Measurements from ENCODE around the gene ZZZ3.
"Not testable (repeated sequence)": the region's sequence is repeated elsewhere in the genome, so short reads cannot be mapped to it uniquely, and the experiment has no call there.

Gene ZZZ3

GRCh38 chr1:77671836-77672235 lies 10.6 kb downstream of the ZZZ3 start:
- no peak for DNase-seq (ENCODE audit: low read depth in 1 of 2, low spot score in 1 of 2)

GRCh38 chr1:77670330-77670729 lies 12.1 kb downstream of the ZZZ3 start:
- no peak for DNase-seq (ENCODE audit: low read depth in 1 of 2, low spot score in 1 of 2)

- DNase-seq (ENCODE audit: low read depth in 1 of 2, low spot score in 1 of 2): no peak
Observed at GRCh38 chr1:77668924-77669449, 13.5 kb downstream of the ZZZ3 start.

GRCh38 chr1:77664939-77665516 lies 17.4 kb downstream of the ZZZ3 start:
- no peak for DNase-seq (ENCODE audit: low read depth in 1 of 2, low spot score in 1 of 2)

- DNase-seq (ENCODE audit: low read depth in 1 of 2, low spot score in 1 of 2): no peak
Observed at GRCh38 chr1:77661696-77662095, 20.8 kb downstream of the ZZZ3 start.

GRCh38 chr1:77659879-77660593 lies 22.4 kb downstream of the ZZZ3 start:
- DNase-seq (ENCODE audit: low read depth in 1 of 2, low spot score in 1 of 2): no peak

- no peak for DNase-seq (ENCODE audit: low read depth in 1 of 2, low spot score in 1 of 2)
Observed at GRCh38 chr1:77658271-77658670, 24.2 kb downstream of the ZZZ3 start.

GRCh38 chr1:77655431-77655974 lies 27.0 kb downstream of the ZZZ3 start:
- DNase-seq (ENCODE audit: low read depth in 1 of 2, low spot score in 1 of 2): no peak

- no peak for DNase-seq (ENCODE audit: low read depth in 1 of 2, low spot score in 1 of 2)
Observed at GRCh38 chr1:77652970-77653516, 29.4 kb downstream of the ZZZ3 start.

- DNase-seq (ENCODE audit: low read depth in 1 of 2, low spot score in 1 of 2): no peak
Observed at GRCh38 chr1:77652268-77652667, 30.2 kb downstream of the ZZZ3 start.

GRCh38 chr1:77649127-77649526 lies 33.3 kb downstream of the ZZZ3 start:
- DNase-seq (ENCODE audit: low read depth in 1 of 2, low spot score in 1 of 2): no peak

- not testable (repeated sequence) for DNase-seq (ENCODE audit: low read depth in 1 of 2, low spot score in 1 of 2)
Observed at GRCh38 chr1:77646224-77646623, 36.2 kb downstream of the ZZZ3 start.

- no peak for DNase-seq (ENCODE audit: low read depth in 1 of 2, low spot score in 1 of 2)
Observed at GRCh38 chr1:77643456-77643855, 39.0 kb downstream of the ZZZ3 start.

GRCh38 chr1:77642941-77643340 lies 39.5 kb downstream of the ZZZ3 start:
- no peak for DNase-seq (ENCODE audit: low read depth in 1 of 2, low spot score in 1 of 2)

GRCh38 chr1:77642196-77642595 lies 40.3 kb downstream of the ZZZ3 start:
- DNase-seq (ENCODE audit: low read depth in 1 of 2, low spot score in 1 of 2): no peak

GRCh38 chr1:77639557-77640069 lies 42.8 kb downstream of the ZZZ3 start:
- no peak for DNase-seq (ENCODE audit: low read depth in 1 of 2, low spot score in 1 of 2)

- no peak for DNase-seq (ENCODE audit: low read depth in 1 of 2, low spot score in 1 of 2)
Observed at GRCh38 chr1:77639056-77639455, 43.4 kb downstream of the ZZZ3 start.

- no peak for DNase-seq (ENCODE audit: low read depth in 1 of 2, low spot score in 1 of 2)
Observed at GRCh38 chr1:77636864-77637263, 45.6 kb downstream of the ZZZ3 start.
